GM11168 (cell line): ENCODE measurements around the gene FAM227A.

ENCODE experiments used
- in situ Hi-C: fragments of 300-500 bp; cut with MboI; formaldehyde crosslinking; loops from one replicate; pipeline ENCODE4 v1.12.0; 2022; ENCODE audit warnings: low sequenced_read_pairs; ENCODE audit not compliant: unreplicated experiment

The FAM227A gene

GRCh38 chr22:38565441-38565840, 90.8 kb downstream of the FAM227A start:
- in situ Hi-C loops: loop anchor here (25.0 kb wide), 1 partner anchor 503 kb away; the partner anchor contains the start of gene PICK1

- in situ Hi-C loops: loop anchor here (25.0 kb wide), 1 partner anchor 502 kb away; the partner anchor contains the start of gene PICK1
Measured at GRCh38 chr22:38564669-38565068, 91.5 kb downstream of the FAM227A start.

- in situ Hi-C loops: loop anchor here (25.0 kb wide), 1 partner anchor 492 kb away; the partner anchor contains the start of gene PICK1
Measured at GRCh38 chr22:38554281-38554680, 101.9 kb downstream of the FAM227A start.

- in situ Hi-C loops: no loop called here
Measured at GRCh38 chr22:38549101-38549894, 106.9 kb downstream of the FAM227A start.

GRCh38 chr22:38540701-38541100, 115.5 kb downstream of the FAM227A start:
- in situ Hi-C loops: no loop called here

GRCh38 chr22:38531251-38531938, 124.8 kb downstream of the FAM227A start:
- in situ Hi-C loops: no loop called here
